ENCODE data around the gene TPCN2.

TPCN2 gene

DNA sequence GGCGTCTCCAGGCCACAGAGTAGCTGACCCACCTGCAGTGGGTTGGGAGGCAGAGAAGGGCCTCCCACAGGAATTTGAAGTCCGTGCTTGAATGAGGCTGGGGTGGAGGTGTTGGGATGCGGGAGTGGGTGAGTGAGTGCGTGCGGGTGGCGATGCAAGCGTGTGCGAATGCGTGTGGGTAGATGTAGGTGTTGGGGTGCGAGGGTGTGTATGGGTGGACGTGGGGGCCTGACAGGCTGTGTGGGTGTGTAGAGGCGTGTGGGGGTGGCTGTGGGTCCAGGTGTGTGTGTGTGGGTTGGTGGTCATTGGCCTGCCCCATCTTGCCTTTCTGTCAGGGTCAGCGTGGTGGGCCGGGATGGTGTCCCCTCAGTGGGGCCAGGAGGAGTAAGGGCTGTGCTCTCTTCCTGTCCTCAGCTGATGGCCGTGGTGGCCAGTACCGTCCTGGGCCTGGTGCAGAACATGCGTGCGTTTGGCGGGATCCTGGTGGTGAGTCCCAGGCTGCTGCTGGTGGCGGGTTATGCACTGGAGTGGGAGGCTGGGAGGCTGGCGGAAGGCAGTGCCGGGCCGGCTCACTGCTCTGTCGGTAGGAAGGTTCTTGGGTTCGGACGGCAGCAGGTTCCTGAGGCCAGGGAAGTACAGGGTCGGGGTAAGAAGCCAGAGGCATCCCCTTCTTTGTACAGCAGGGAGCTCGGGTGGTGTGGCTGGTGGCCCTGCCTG lies 35.0 kb downstream of the TPCN2 start:
- TF ChIP-seq, protein P1, sequence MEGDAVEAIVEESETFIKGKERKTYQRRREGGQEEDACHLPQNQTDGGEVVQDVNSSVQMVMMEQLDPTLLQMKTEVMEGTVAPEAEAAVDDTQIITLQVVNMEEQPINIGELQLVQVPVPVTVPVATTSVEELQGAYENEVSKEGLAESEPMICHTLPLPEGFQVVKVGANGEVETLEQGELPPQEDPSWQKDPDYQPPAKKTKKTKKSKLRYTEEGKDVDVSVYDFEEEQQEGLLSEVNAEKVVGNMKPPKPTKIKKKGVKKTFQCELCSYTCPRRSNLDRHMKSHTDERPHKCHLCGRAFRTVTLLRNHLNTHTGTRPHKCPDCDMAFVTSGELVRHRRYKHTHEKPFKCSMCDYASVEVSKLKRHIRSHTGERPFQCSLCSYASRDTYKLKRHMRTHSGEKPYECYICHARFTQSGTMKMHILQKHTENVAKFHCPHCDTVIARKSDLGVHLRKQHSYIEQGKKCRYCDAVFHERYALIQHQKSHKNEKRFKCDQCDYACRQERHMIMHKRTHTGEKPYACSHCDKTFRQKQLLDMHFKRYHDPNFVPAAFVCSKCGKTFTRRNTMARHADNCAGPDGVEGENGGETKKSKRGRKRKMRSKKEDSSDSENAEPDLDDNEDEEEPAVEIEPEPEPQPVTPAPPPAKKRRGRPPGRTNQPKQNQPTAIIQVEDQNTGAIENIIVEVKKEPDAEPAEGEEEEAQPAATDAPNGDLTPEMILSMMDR (IDR thresholded peaks at IDR 0.05): no peak
- Histone ChIP-seq H3K9me3 (no peaks in the 10 kb centered on the region), H3K36me3 (peaks cover 100% of the 10 kb centered on the region), H3K27ac (no peak overlapping the region), H3K4me1 (ENCODE audit: control insufficient read depth in 1 of 2, insufficient read depth in 1 of 2, low read depth in 1 of 2, low read length in 1 of 2) (peaks cover 16 to 21% of the 10 kb centered on the region in 2 experiments), H3K4me3 (ENCODE audit: low read depth in 1 of 2, low read length in 1 of 2) (no peak overlapping the region), H3K27me3 (no peaks in the 10 kb centered on the region)

DNA sequence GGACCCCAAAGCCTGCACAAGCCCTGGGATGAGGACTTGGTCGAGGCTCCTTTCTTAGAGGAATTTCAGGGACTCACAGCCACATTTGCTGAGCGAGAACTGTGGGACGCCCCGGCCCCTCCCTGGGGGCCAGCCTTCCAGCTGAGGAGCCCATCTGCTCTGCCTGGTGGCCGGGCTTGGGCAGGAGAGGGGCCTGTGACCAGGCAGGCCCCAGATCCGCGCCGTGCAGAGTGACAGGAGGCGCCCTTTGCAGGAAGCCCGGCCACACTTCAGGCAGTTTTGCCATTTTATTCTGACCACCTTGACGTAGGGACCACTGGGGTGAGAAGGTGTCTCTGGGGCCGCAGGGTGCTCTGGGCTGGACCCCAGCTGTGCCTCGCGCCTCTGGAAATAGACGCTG lies 35.6 kb downstream of the TPCN2 start:
- Histone ChIP-seq H3K36me3 (peaks cover 100% of the 10 kb centered on the region), H3K4me1 (ENCODE audit: control insufficient read depth in 1 of 2, insufficient read depth in 1 of 2, low read depth in 1 of 2, low read length in 1 of 2) (peaks cover 13 to 15% of the 10 kb centered on the region in 2 experiments), H3K27ac (no peak overlapping the region), H3K4me3 (ENCODE audit: low read depth in 1 of 2, low read length in 1 of 2) (no peak overlapping the region), H3K9me3 (no peaks in the 10 kb centered on the region), H3K27me3 (no peaks in the 10 kb centered on the region)
- TF ChIP-seq, protein P1 (IDR thresholded peaks at IDR 0.05): no peak

DNA sequence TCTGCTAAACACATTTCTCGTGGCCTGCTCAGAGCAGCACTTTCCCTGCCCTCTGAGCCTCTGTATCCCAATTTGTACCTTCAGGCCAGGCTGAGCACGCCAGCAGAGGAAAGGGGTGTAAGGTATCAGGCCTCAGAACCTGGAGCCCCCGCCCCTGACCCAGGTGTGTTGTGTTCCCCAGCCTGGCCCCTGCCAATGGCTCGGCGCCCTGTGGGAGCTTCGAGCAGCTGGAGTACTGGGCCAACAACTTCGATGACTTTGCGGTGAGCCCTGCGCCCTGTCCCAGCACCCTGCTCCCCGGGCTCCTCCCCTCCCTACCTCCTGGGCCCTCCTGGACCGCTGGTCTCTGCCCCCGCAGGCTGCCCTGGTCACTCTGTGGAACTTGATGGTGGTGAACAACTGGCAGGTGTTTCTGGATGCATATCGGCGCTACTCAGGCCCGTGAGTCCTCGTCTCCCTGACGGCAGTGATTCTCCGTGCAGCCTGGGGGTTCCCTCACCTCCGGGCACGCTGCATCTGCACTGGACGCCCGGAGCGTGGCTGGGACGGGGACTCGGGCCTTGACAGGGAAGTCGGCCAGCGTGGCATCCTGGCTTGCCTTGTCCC lies 36.9 kb downstream of the TPCN2 start:
- no peak overlapping the region for H3K27ac ChIP-seq
- H3K27me3 ChIP-seq: no peaks in the 10 kb centered on the region
- peaks cover under 1 to 4% of the 10 kb centered on the region in 2 experiments for H3K4me1 ChIP-seq (ENCODE audit: control insufficient read depth in 1 of 2, insufficient read depth in 1 of 2, low read depth in 1 of 2, low read length in 1 of 2)
- H3K4me3 ChIP-seq (ENCODE audit: low read depth in 1 of 2, low read length in 1 of 2): no peak overlapping the region
- no peaks in the 10 kb centered on the region for H3K9me3 ChIP-seq
- H3K36me3 ChIP-seq: peaks cover 99% of the 10 kb centered on the region
- TF ChIP-seq, protein P1 (IDR thresholded peaks at IDR 0.05): no peak

DNA sequence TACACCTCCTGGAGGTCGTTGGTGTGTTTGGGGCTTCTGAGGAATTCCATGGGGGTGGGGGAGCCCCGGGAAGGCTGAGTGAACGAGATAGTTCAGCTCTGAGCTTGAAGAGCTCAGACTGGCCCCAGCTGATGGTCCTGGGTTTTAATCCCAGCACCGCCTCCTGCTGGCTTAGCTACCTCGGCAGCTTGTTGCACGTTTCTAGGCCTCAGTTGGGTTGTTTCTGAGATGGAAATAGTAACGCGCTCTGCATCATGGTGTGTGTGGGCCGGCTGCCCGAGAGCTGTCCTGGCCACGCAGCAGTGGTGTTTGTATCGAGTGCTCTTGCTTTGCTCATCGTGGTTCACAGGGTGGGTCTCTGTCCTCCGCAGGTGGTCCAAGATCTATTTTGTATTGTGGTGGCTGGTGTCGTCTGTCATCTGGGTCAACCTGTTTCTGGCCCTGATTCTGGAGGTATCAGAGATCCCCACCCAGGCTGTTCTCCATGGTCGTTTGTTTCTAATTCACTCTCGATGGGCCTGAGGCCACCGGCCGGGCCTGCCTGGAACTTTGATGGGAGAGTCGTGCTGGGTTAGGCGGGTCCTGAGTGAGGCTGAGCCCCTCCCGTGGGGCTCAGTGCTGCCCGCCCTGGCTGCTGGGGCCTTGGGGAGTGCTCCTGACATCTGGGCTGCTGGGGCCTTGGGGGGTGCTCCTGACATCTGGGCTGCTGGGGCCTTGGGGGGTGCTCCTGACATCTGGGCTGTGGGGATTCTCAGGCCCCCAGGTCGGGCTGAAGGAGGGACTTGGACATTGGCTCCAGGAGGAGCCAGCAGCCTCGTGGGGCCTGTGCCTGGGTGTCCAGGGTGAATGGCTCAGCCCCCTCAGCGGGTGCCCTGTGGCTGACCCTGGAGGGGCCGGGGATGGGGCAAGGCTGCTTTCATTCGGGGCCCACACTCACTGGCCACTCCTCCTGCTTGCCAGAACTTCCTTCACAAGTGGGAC lies 37.7 kb downstream of the TPCN2 start:
- Histone ChIP-seq H3K9me3 (no peaks in the 10 kb centered on the region), H3K4me3 (ENCODE audit: low read depth in 1 of 2, low read length in 1 of 2) (no peak overlapping the region), H3K4me1 (ENCODE audit: control insufficient read depth in 1 of 2, insufficient read depth in 1 of 2, low read depth in 1 of 2, low read length in 1 of 2) (peaks cover 0 to 3% of the 10 kb centered on the region in 2 experiments), H3K27me3 (no peaks in the 10 kb centered on the region), H3K27ac (no peak overlapping the region), H3K36me3 (peaks cover 97% of the 10 kb centered on the region)
- TF ChIP-seq, protein P1 (IDR thresholded peaks at IDR 0.05): no peak

DNA sequence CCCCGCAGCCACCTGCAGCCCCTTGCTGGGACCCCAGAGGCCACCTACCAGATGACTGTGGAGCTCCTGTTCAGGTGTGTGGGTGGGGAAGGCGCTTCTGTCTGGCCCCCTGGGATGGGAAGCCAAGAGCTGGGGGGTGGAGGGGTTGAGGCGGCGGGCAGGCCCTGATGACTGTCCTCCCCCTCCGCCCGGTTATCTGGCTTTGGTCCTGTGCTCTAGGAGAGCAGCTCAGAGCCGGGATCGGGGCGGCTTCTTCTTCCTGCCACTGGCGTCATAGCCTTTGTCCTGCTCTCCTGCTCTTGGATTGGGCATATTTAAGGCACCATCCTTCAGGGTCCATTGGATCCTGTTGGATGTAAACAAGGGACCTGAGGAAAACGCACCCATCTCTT lies 38.4 kb downstream of the TPCN2 start:
- no peaks in the 10 kb centered on the region for H3K9me3 ChIP-seq

More for the DNA sequence above, 38.4 kb downstream of the TPCN2 start:
- H3K27me3 ChIP-seq: no peaks in the 10 kb centered on the region
- no peak overlapping the region for H3K27ac ChIP-seq
- H3K36me3 ChIP-seq: peaks cover 97% of the 10 kb centered on the region
- no peak overlapping the region for H3K4me3 ChIP-seq (ENCODE audit: low read depth in 1 of 2, low read length in 1 of 2)
- TF ChIP-seq, protein P1 (IDR thresholded peaks at IDR 0.05): no peak
- H3K4me1 ChIP-seq (ENCODE audit: control insufficient read depth in 1 of 2, insufficient read depth in 1 of 2, low read depth in 1 of 2, low read length in 1 of 2): peaks cover 0 to 3% of the 10 kb centered on the region in 2 experiments
